ENCODE measurements around the gene PHF20. TPM values are rescaled to one million over a fixed set of nuclear protein-coding genes. Genes with fewer than 3 reads are reported as not detected.
A peak's percentile ranks its signal among the peaks of the same experiment; 100 is the strongest.
"Not testable (repeated sequence)": the region's sequence is repeated elsewhere in the genome, so short reads cannot be mapped to it uniquely, and the experiment has no call there.

PHF20 gene
- total RNA-seq, 1 donor from 2014 or later = 86.0 TPM

- Mint-ChIP-seq H3K27ac (no peak overlapping the region), H3K36me3 (ENCODE audit: low read depth) (no peaks in the 10 kb centered on the region), H3K9me3 (no peaks in the 10 kb centered on the region), H3K4me3 (no peak overlapping the region), H3K27me3 (peaks cover 19% of the 10 kb centered on the region), H3K4me1 (peaks cover 5% of the 10 kb centered on the region)
- ATAC-seq (ENCODE audit: low read depth) (no peak), DNase-seq (no peak)
- intact Hi-C loops (cut with micrococcal nuclease) = loop anchor here (5.0 to 10.0 kb wide), 2 partner anchors 61 to 924 kb away; no protein-coding TSS in a partner anchor
- POLR2A ChIA-PET = no interaction called here
- CTCF ChIA-PET = interaction anchor here (1.0 to 10.0 kb wide), 9 partner anchors 11 to 211 kb away, joined by 3 to 488 read pairs (median 4); no protein-coding TSS in a partner anchor
- TF ChIP-seq CTCF (IDR thresholded peaks at IDR 0.05) = no peak
Observed at GRCh38 chr20:35991142-35991771, 219.4 kb downstream of the PHF20 start.

- intact Hi-C loops (cut with micrococcal nuclease) = loop anchor here (1.0 to 10.0 kb wide), 3 partner anchors 39 to 922 kb away; partner anchors contain the start of gene SCAND1
- Mint-ChIP-seq H3K27ac (no peak overlapping the region), H3K36me3 (ENCODE audit: low read depth) (no peaks in the 10 kb centered on the region), H3K27me3 (peaks cover 18% of the 10 kb centered on the region), H3K4me1 (peaks cover 5% of the 10 kb centered on the region), H3K9me3 (no peaks in the 10 kb centered on the region), H3K4me3 (no peak overlapping the region)
- TF ChIP-seq CTCF (IDR thresholded peaks at IDR 0.05) = no peak
- CTCF ChIA-PET = interaction anchor here (0.7 to 10.0 kb wide), 25 partner anchors 10 to 529 kb away, joined by 3 to 488 read pairs (median 5); partner anchors contain the start of gene SCAND1
- DNase-seq (no peak), ATAC-seq (ENCODE audit: low read depth) (peak; percentile 86)
- POLR2A ChIA-PET = interaction anchor here (0.7 to 1.2 kb wide), 2 partner anchors 30 to 145 kb away, joined by 4 to 8 read pairs; no protein-coding TSS in a partner anchor
Observed at GRCh38 chr20:35992713-35993335, 221.0 kb downstream of the PHF20 start.

- H3K27me3 Mint-ChIP-seq = peaks cover 7% of the 10 kb centered on the region
- intact Hi-C loops (cut with micrococcal nuclease) = loop anchor here (1.0 to 10.0 kb wide), 5 partner anchors 57 to 920 kb away; no protein-coding TSS in a partner anchor
- POLR2A ChIA-PET = interaction anchor here (1.0 to 1.7 kb wide), 3 partner anchors 138 to 144 kb away, joined by 3 to 14 read pairs (median 6); no protein-coding TSS in a partner anchor
Observed at GRCh38 chr20:35994994-35995453, 223.2 kb downstream of the PHF20 start.

GRCh38 chr20:35996492-35996891 is 224.7 kb downstream of the PHF20 start:
- not testable (repeated sequence) for H3K4me3 Mint-ChIP-seq; H3K9me3 Mint-ChIP-seq; ATAC-seq (ENCODE audit: low read depth); H3K27me3 Mint-ChIP-seq; H3K36me3 Mint-ChIP-seq (ENCODE audit: low read depth); H3K4me1 Mint-ChIP-seq; H3K27ac Mint-ChIP-seq; DNase-seq
- POLR2A ChIA-PET = interaction anchor here (0.6 kb wide), 1 partner anchor 142 kb away, joined by 3 read pairs; no protein-coding TSS in a partner anchor
- intact Hi-C loops (cut with micrococcal nuclease) = loop anchor here (10.0 kb wide), 1 partner anchor 918 kb away; no protein-coding TSS in a partner anchor
- CTCF ChIA-PET = interaction anchor here (10.0 kb wide), 1 partner anchor 143 kb away, joined by 488 read pairs; no protein-coding TSS in a partner anchor

More at GRCh38 chr20:35994994-35995453, 223.2 kb downstream of the PHF20 start:
- no peak overlapping the region for H3K27ac Mint-ChIP-seq
- no peak overlapping the region for H3K4me3 Mint-ChIP-seq
- no peaks in the 10 kb centered on the region for H3K9me3 Mint-ChIP-seq
- DNase-seq (peak; percentile 72), ATAC-seq (ENCODE audit: low read depth) (peak; percentile 85)
- H3K36me3 Mint-ChIP-seq (ENCODE audit: low read depth) = no peaks in the 10 kb centered on the region
- peak; percentile 25 for TF ChIP-seq CTCF (IDR thresholded peaks at IDR 0.05)
- CTCF ChIA-PET = interaction anchor here (0.6 to 10.0 kb wide), 15 partner anchors 8 to 207 kb away, joined by 3 to 488 read pairs (median 3); partner anchors contain the start of gene SCAND1
- peaks cover 5% of the 10 kb centered on the region for H3K4me1 Mint-ChIP-seq

Other genes with a start within 250 kb of the PHF20 start
- gene C20orf173, start 242.4 kb upstream of the PHF20 start, total RNA-seq = not detected in 2 replicates
- 159 and 183 TPM in 2 replicates for gene ERGIC3, start 229.9 kb upstream of the PHF20 start, total RNA-seq
- 1.5 and 2.2 TPM in 2 replicates for gene SPAG4, start 156.2 kb upstream of the PHF20 start, total RNA-seq
- gene CPNE1, start 107.1 kb upstream of the PHF20 start, total RNA-seq = 234 and 264 TPM in 2 replicates
- gene RBM12, start 107.1 kb upstream of the PHF20 start, total RNA-seq = 129 and 139 TPM in 2 replicates
- gene NFS1, start 72.7 kb upstream of the PHF20 start, total RNA-seq = 27.1 and 30.6 TPM in 2 replicates
- 96.8 and 131 TPM in 2 replicates for gene ROMO1, start 72.6 kb upstream of the PHF20 start, total RNA-seq
- 432 and 483 TPM in 2 replicates for gene RBM39, start 29.8 kb upstream of the PHF20 start, total RNA-seq
- gene SCAND1, start 182.5 kb downstream of the PHF20 start, total RNA-seq = 35.9 and 43.2 TPM in 2 replicates
- 5.6 and 6.5 TPM in 2 replicates for gene CNBD2, start 196.6 kb downstream of the PHF20 start, total RNA-seq